HG03064 (cell line): ENCODE data around the gene GPLD1.

Source experiments
- ATAC-seq: cut with Tn5 transposase; IDR thresholded peaks from one replicate; pipeline ENCODE4 v1.9.1; 2021; ENCODE audit warnings: low read depth; ENCODE audit not compliant: unreplicated experiment

GPLD1 gene

DNA sequence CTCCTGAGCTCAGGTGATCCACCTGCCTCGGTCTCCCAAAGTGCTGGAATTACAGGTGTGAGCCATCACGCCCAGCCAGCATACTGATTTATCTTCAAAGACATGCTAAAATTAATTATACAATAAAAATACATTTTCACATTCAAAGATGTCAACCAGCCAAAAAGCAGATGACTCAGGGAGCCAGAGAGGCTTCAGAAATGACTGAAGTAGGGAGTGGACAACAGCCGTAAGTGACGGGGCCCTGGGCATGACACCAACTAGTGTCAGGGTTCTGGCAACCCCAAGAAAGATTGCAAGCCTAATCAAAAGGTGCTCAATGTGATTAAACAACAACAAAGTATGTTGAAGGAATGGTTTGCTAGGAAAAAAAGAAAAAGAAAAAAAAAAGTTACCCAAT, 28.4 kb downstream of the GPLD1 start:
- no peak for ATAC-seq

DNA sequence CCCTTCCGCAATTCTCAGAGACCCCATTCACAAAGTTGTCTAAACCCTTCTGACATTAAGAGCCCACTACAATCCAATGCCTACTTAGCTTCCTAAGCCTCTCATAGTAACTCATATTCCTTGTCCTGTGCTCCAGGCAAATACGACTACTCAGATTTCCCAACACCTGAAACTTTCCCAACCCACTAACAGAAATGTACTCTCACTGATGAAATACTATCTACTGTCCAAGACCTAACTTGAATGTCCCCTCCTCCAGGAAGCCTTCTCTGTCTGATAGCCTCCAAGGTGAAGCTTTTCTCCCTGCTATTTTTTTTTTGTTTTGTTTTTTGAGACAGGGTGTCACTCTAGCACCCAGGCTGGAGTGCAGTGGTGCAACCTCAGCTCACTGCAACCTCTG, 30.4 kb downstream of the GPLD1 start:
- no peak for ATAC-seq

DNA sequence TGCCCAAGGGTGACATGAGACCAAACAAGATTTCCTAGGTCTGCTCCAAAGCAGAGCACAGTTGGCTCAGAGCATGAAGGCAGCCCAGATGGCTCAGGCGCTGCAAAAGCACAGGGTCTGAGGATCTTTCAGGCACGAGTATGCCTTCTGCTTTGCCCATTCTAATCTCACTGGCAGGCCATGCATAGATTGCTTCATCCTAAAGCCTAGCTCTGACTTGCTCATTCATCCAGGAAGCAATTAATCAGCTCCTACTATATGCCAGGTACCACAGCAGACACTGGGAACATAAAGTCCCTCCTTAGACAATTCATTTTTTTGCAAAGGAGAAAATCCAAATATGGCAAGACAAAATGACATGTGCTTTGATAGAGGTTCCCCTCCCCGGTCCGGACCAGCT, 31.2 kb downstream of the GPLD1 start:
- ATAC-seq = no peak

DNA sequence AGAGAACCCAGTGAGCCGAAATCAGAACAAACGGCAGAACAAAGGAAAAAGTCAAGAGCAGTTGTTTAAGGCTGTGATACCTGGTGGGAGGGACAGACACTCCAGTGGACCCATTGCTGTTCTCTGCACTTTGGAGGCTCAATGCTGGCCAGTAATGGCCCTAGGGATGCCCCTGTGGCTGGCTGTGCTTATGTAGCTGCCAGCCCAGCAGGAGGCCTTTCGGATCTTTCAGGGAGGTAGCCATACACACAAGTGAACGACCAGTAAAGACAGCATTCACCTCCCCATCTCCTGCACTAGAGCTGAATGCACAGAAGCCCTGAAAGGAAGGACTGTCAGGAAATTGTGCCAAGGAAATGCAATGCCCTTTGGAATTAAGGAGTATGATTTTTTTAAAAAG, 34.3 kb downstream of the GPLD1 start:
- no peak for ATAC-seq

DNA sequence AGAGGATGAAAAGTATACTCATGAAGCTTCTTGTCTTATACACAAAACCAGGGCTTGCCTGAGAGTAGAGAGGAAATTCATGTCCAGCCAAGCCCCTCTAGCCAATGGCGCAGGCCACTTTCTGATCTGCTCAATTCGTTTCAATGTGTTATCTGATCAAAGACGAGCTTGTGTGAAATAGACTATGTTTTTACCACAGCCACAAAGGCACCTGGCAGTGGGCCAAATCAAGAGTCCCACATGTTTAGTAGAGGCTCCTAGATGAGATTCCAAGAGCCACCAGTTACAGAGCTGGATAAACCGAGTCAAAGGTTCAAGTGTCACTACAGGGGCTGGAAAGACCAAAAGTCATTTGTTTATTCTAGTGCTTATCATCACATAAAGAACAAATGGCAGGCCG, 34.9 kb downstream of the GPLD1 start:
- ATAC-seq = no peak

DNA sequence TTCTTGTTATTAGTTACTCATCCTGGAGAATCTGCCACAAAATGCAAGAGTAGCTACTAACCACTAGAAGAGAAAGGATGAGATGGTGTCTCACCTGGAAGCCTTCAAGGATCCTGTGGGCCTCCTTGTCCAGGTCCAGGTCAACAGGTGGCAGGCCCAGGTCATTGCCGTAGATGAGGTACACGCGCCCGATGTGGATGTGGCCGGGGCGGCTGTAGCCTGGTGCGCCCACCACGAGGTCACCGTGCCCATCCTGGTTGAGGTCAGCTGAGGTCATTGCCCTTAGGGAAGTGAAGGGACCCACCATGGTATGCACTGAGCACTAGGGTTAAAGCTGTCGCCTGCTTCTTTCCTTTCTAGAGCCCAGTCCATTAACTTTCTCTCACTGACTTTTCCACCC, 35.5 kb downstream of the GPLD1 start:
- no peak for ATAC-seq

DNA sequence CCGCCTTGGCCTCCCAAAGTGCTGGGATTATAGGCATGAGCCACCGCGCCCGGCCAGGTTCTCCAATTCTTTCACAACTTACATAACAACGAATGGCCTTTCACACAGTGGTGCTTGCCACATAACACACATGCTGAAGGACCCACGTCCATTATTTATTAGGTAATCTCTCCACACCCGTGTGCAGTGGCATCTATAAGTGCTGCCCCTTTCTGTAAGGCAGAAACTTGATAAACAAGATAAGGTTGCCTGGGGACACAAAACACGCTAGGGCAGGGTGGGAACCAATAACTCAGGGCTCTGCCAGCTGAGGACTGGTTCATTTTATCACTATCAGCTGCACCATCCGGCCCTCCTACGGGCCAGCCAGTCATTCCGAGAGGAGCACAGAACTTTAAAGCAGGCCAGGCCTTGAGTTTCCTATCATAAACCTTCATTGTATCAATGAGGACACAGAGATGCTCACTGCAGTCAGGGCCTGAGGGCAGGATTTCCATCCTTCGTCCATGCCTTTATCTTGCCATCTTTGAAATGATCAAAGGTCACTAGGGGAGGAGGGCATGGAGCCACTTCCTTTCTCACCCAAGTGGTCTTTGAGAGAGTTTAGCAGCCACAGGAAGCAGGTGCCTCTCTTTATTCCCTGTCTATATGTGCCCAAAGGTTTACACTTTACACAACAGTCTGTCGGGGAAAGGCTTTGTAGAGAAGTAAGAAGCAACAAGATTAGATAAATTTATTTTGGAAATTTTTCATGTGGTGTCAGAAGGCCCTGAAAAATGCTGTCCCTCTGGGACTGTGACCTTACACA, 37.6 kb downstream of the GPLD1 start:
- ATAC-seq = no peak

DNA sequence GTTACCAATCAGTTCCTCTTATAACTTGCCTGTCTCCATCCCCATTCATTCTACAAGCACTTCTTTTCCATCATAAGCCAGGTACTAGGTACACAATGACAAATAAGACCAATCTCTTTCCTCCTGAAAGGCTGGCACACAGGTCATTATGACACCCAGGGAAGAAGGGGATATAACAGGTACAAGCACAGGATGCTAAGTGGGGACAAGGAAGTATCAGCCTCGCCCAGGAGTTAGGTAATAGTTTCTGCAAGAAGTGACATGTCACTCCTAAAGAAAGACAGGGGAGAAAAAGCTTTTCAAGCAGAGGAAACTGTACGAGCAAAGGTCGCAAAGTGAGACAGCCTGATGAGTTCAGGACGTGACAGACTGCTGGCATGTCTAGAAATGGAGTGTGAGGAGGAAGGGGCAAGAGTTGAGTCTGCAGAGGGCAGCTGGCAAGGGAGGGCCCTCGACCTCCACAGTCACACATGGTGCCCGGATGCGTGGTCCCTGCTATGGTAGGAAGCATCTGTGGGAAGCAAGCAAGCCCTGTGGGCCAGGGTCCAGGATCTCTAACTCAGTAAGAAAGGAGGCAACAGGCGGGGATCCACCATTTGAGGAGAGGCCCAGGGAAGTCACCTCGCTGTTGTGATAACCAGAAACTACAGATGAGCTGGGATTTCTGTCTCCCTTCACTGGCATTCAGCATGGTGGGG, 40.4 kb downstream of the GPLD1 start:
- ATAC-seq = no peak

DNA sequence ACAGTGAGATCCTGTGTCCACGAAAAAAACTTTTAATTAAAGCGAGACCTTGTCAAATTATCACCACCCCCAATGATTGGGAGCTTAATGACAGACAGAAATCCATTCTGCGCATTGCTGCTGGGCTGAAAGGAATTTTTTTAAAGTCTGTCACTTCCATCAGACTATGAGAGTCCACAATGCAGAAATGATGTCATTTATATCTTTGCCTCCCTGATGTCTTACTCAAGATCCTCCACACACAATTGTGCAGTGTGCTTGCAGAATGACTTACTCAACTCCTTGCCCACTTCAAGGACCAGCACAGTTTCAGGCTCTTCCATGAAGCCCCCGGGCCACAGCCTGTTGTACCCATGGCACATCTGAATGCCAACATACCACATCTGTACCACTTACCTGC, 41.0 kb downstream of the GPLD1 start:
- ATAC-seq = no peak

DNA sequence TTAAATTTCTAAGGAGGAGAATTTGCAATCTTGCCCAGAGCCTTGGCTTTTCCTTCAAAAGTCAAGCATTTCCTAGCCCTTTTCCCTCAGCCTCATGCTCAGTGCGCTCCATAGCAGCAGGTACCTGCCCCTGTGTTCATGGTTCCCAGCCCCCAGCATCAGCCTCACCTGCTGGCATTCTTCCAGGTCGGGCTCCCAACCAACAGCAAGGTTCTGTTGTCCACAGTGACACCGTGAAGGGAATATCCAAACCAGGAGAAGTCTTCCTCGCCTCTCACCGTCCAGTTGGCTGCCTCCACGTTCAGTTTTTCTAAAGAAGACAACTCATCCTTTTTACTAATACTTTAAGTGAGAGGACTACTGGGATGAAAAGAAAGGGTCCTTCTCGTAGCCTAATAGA, 42.7 kb downstream of the GPLD1 start:
- ATAC-seq = no peak

DNA sequence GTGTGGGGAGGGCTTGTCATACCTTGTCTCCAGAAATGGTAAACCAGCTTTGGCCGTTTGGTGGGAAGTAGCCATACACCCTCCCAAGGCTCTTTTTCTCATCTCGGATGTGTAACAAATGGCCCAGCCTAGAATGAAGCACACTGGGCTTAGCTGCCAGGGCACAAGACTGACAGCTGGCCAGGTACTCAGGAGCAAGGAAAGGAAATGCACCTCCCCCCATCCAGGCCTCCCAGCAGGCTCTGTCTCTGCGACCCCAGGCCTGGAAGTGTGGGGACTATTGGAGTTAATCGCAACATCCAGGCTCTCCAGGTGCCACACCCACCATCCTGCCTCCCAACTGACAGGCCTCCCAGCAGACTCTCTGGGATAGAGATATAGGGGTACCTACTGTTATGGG, 43.7 kb downstream of the GPLD1 start:
- ATAC-seq = no peak

DNA sequence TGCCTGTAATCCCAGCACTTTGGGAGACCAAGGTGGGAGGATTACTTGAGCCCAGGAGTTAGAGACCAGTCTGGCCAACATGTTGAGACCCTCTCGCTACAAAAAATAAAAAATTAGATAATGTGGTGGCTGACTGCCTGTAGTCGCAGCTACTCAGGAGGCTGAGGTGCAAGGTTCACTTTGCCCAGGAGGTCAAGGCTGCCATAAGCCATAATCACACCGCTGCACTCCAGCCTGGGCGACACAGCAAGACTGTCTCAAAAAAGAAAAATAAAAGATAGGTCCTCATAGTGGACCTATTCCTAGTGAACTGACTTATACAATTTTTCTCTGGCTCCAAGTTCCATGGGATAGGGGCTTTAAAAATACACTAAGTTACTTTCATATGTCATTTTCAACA, 44.8 kb downstream of the GPLD1 start:
- ATAC-seq = no peak

DNA sequence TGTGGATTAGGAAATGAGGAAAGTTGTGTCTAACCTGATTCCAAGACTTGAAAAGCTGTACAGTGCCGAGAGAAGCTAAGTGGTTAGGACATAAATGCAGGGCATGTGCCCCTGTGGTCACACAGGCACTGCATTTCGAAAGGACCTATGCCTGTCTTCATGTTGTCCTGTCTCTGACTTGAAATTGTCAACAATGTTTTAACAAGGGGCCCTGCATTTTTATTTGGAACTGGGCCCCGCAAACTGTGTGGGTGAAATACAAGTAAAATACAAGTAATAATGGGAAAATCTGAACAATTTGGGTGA, 47.8 kb downstream of the GPLD1 start:
- ATAC-seq = no peak

DNA sequence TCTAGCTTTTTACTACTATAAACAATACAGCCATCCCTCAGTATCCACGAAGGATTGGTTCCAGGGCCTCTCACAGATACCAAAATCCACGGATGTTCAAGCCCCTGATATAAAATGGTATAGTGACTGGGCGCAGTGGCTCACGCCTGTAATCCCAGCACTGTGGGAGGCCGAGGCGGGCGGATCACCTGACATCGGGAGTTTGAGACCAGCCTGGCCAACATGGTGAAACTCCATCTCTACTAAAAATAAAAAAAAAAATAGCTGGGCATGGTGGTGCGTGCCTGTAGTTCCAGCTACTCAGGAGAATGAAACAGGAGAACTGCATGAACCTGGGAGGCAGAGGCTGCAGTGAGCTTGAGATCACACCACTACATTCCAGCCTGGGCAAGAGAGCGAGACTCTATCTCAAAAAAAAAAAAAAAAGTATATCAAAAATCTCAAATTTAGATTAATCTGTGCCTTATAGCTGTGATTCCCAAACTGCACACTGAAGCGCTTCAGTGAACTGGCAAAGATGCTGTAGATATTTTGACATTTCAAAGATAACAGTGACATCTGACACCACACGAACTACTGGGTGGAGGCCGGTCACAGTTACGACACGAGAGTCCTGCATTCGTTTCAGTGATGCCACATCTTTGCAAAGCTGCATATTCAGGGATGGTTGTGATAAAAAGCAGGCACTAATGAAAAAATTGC, 48.3 kb downstream of the GPLD1 start:
- ATAC-seq = no peak

DNA sequence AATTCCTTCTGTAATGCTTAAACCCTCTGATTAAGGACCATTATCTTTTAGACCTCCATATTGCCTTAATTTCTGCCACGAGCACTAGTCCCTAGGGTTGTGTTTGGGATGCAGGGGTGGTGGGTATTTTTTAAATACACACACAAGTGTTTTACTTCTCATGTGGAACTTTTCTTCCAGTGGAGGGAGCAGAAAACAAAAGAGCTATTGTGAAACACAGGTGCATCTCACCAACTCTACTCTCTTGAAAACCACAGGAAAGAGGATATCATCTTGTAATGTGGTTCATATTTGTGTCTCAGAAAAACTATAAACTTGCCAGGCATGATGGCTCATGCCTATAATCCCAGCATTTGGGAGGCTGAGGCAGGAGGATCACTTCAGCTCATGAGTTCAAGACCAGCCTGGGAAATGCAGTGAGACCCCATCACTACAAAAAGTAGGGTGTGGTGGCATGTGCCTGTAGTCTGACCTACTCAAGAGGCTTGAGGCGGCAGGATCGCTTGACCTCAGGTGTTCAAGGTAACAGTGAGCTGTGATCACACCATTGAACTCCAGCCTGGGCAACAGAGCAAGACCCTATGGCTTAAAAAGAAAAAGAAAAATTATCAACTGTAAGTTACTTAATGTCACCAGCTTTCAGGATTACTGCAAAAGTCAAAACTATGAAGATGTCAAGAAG, 49.4 kb downstream of the GPLD1 start:
- ATAC-seq = no peak

DNA sequence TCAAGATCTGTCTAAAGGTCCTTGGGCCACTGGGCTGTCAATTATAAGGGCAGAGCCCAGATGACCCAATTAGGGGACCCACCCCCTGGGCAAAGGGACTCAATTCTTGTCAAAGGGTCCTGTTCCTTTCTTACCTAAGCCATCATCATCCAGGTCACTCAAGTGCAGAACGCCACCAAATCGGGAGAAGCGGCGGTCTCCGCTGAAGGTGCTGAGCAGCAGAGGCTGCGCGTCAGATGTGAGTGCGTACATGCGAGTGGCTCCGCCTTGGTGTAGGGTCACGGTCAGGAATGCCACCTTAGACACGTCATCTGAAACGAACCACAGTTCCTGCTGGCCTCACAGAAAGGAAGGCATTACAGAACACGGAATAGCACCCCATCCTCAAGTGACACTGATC, 52.4 kb downstream of the GPLD1 start:
- no peak for ATAC-seq

DNA sequence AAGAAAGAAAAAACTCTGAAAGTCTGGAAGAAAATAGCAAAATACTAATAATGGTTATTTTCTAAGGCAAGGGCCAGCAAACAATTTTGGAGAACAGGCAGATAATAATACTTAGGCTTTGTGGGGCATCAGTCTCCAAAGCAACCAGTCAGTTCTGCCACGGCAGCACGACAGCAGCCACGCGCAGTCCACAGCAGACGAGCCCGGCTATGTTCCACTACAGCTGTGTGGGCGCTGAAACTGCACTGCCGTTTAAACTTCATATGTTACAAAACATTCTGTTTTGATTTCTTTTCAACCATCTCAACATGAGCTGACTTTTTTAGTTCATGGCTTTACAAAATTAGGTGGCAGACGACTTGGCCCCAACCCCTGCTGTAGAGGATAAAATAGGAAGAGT, 56.8 kb downstream of the GPLD1 start:
- ATAC-seq = no peak

DNA sequence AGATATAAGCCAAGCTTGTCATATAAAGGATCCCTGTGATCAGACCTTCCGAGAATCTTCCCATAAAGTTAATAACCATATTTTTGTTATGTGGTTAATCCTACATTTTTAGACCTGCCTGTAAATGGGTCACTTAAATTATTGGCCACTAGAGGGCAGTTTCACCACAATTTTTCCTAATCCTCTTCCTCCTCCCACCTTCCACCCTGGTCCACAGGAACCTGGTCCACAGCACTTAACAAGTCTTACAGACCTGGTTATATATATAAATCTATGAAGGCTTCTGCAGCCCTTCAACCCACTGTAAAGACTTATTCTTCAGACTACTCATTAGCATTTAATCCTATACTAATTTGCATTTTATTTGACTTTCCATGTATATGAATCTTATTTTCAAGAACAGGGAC, 58.3 kb downstream of the GPLD1 start:
- no peak for ATAC-seq

DNA sequence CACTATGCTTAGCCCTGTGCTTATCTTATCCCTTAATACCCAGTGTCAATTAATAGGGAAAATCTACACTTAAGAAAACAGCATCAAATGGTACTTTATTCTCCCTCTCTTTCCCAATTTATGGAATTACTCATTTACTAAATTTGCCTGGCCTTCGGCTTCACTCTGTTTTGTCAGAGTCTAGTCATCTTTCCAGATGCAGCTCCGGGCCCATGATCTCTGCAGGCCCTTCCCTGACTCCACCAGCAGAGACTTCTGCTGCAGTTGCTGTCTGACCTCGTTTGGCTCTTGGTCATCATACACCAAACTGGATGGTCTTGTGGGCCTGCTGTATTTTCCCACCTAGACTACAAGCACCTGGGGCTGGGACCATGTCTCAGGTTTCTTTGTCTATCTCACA, 59.3 kb downstream of the GPLD1 start:
- ATAC-seq = no peak

DNA sequence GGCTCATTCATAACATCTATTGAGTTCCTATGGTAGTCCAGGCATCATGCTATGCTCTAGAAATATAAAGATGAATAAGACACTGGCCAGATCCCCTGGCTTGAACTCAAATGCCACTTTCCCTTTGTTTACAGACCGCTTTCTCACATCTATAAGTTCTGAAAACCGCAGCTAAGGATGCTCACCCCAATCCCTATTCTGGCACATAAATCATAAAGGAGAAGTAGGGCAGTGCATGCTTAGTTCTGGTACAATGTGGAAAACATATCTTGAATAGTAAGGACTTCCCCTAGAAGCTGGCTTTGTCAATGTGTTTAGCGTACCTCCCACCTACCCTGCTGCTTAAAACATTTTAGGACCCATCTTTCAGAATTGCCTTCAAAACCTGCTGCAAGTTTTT, 60.2 kb downstream of the GPLD1 start:
- no peak for ATAC-seq

DNA sequence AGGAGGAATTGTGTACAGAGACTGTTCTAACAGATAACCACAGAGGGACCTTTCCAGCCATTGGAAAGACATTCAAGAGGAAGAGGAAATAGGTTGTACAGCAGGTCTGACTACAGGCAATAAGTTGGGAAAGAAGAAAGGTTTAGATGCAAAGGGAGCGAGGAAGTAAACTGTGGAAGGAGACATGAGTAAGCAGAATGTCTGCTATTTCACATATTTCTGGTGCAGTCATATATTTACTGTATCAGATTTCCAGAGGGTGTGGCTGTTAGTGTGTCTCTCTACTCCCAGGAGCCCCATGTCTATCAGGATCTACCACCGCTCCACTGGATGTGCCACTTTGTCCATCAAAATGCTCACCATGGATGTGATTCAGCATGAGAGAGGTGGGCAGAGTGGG, 60.8 kb downstream of the GPLD1 start:
- no peak for ATAC-seq
